ENCODE results near the gene CACNA1G. TPM values are rescaled to one million over a fixed set of nuclear protein-coding genes. Genes with fewer than 3 reads are reported as not detected.
A peak's percentile ranks its signal among the peaks of the same experiment; 100 is the strongest.

Gene CACNA1G
- total RNA-seq, 1 experiment from 2014 or later, result not detected

- no peak for DNase-seq (ENCODE audit: unreplicated experiment)
- BruUV-seq (replicated peaks), result no TSS peak
- ChIA-PET POLR2A (interaction anchor here (0.6 to 6.9 kb wide), 10 partner anchors 15 to 212 kb away, joined by 3 to 96 read pairs (median 4); partner anchors contain the start of gene ANKRD40), CTCF (interaction anchor here (0.6 to 2.7 kb wide), 11 partner anchors 10 to 193 kb away, joined by 3 to 16 read pairs (median 5); no protein-coding TSS in a partner anchor)
- TF ChIP-seq, protein P1, sequence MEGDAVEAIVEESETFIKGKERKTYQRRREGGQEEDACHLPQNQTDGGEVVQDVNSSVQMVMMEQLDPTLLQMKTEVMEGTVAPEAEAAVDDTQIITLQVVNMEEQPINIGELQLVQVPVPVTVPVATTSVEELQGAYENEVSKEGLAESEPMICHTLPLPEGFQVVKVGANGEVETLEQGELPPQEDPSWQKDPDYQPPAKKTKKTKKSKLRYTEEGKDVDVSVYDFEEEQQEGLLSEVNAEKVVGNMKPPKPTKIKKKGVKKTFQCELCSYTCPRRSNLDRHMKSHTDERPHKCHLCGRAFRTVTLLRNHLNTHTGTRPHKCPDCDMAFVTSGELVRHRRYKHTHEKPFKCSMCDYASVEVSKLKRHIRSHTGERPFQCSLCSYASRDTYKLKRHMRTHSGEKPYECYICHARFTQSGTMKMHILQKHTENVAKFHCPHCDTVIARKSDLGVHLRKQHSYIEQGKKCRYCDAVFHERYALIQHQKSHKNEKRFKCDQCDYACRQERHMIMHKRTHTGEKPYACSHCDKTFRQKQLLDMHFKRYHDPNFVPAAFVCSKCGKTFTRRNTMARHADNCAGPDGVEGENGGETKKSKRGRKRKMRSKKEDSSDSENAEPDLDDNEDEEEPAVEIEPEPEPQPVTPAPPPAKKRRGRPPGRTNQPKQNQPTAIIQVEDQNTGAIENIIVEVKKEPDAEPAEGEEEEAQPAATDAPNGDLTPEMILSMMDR (IDR thresholded peaks at IDR 0.05; ENCODE audit: unreplicated experiment), result no peak
- intact Hi-C loops (cut with micrococcal nuclease), result no loop called here
- H3K4me1 Mint-ChIP-seq (ENCODE audit: insufficient read depth, unreplicated experiment), result peaks cover 49% of the 10 kb centered on the region
- H3K36me3 Mint-ChIP-seq (ENCODE audit: insufficient read depth, unreplicated experiment), result peaks cover 22% of the 10 kb centered on the region
- H3K27ac Mint-ChIP-seq (ENCODE audit: low read depth, unreplicated experiment), result peak overlapping the region; percentile 91
- peak overlapping the region; percentile 71 for H3K4me3 Mint-ChIP-seq (ENCODE audit: unreplicated experiment)
- H3K9me3 Mint-ChIP-seq (ENCODE audit: unreplicated experiment), result no peaks in the 10 kb centered on the region
- no peaks in the 10 kb centered on the region for H3K27me3 Mint-ChIP-seq (ENCODE audit: insufficient read depth, unreplicated experiment)
Observed at GRCh38 chr17:50636804-50637195, 76.3 kb downstream of the CACNA1G start.

GRCh38 chr17:50637829-50638605 is 77.5 kb downstream of the CACNA1G start:
- H3K9me3 Mint-ChIP-seq (ENCODE audit: unreplicated experiment), result no peaks in the 10 kb centered on the region
- ChIA-PET POLR2A (interaction anchor here (0.6 to 6.9 kb wide), 18 partner anchors 13 to 313 kb away, joined by 3 to 96 read pairs (median 5); partner anchors contain the start of genes ANKRD40 and CACNA1G), CTCF (interaction anchor here (0.5 to 2.7 kb wide), 16 partner anchors 24 to 213 kb away, joined by 3 to 16 read pairs (median 4); no protein-coding TSS in a partner anchor)
- H3K4me3 Mint-ChIP-seq (ENCODE audit: unreplicated experiment), result peak overlapping the region; percentile 71
- no peak for DNase-seq (ENCODE audit: unreplicated experiment)
- no peaks in the 10 kb centered on the region for H3K27me3 Mint-ChIP-seq (ENCODE audit: insufficient read depth, unreplicated experiment)
- TF ChIP-seq, protein P1 (IDR thresholded peaks at IDR 0.05; ENCODE audit: unreplicated experiment), result no peak
- H3K27ac Mint-ChIP-seq (ENCODE audit: low read depth, unreplicated experiment), result peak overlapping the region; percentile 91
- H3K4me1 Mint-ChIP-seq (ENCODE audit: insufficient read depth, unreplicated experiment), result peaks cover 50% of the 10 kb centered on the region
- H3K36me3 Mint-ChIP-seq (ENCODE audit: insufficient read depth, unreplicated experiment), result peaks cover 28% of the 10 kb centered on the region
- BruUV-seq (replicated peaks), result TSS peak; percentile 59
- intact Hi-C loops (cut with micrococcal nuclease), result no loop called here

DNA sequence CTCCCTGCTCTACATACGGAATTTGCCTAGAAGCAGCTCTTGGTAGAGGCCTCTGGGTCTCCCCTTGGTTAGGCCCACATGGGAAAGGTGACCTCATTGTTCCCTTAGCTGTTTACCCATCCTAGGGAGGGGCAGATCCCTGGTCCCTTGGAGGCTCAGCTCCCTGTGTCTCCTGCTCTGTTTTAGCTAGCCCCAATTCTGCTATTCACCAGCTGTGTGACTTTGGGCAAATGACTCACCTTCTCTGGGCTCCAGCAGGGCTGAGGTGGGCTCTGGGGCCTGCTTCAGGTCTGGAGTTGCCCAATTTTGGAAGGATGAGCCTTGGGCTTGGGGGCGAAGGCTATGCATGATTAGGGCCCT is 78.1 kb downstream of the CACNA1G start:
- Mint-ChIP-seq H3K36me3 (ENCODE audit: insufficient read depth, unreplicated experiment) (peaks cover 33% of the 10 kb centered on the region), H3K4me3 (ENCODE audit: unreplicated experiment) (peak overlapping the region; percentile 71), H3K9me3 (ENCODE audit: unreplicated experiment) (no peaks in the 10 kb centered on the region), H3K4me1 (ENCODE audit: insufficient read depth, unreplicated experiment) (peaks cover 53% of the 10 kb centered on the region), H3K27ac (ENCODE audit: low read depth, unreplicated experiment) (peak overlapping the region; percentile 81), H3K27me3 (ENCODE audit: insufficient read depth, unreplicated experiment) (no peaks in the 10 kb centered on the region)
- ChIA-PET POLR2A (interaction anchor here (0.6 to 6.9 kb wide), 19 partner anchors 8 to 313 kb away, joined by 3 to 96 read pairs (median 5); partner anchors contain the start of genes ANKRD40 and LUC7L3), CTCF (interaction anchor here (0.6 to 2.7 kb wide), 14 partner anchors 9 to 213 kb away, joined by 3 to 16 read pairs (median 4); no protein-coding TSS in a partner anchor)
- intact Hi-C loops (cut with micrococcal nuclease), result no loop called here
- no peak for DNase-seq (ENCODE audit: unreplicated experiment)
- BruUV-seq (replicated peaks), result no TSS peak
- TF ChIP-seq, protein P1 (IDR thresholded peaks at IDR 0.05; ENCODE audit: unreplicated experiment), result no peak

Measured in MCF 10A (cell line).